ENCODE measurements around the gene THAP6.
"Not testable (repeated sequence)": the region's sequence is repeated elsewhere in the genome, so short reads cannot be mapped to it uniquely, and the experiment has no call there.

THAP6 gene

GRCh38 chr4:75525910-75526309 is 11.6 kb downstream of the THAP6 start:
- TF ChIP-seq CTCF (IDR thresholded peaks at IDR 0.05; ENCODE audit: extremely low read depth, missing control alignments), result no peak
- no peak for DNase-seq (ENCODE audit: low spot score)

- DNase-seq (ENCODE audit: low spot score), result no peak
- TF ChIP-seq CTCF (IDR thresholded peaks at IDR 0.05; ENCODE audit: extremely low read depth, missing control alignments), result no peak
Measured at GRCh38 chr4:75527482-75527881, 13.2 kb downstream of the THAP6 start.

- DNase-seq (ENCODE audit: low spot score), result no peak
- no peak for TF ChIP-seq CTCF (IDR thresholded peaks at IDR 0.05; ENCODE audit: extremely low read depth, missing control alignments)
Measured at GRCh38 chr4:75530556-75531322, 16.5 kb downstream of the THAP6 start.

- not testable (repeated sequence) for DNase-seq (ENCODE audit: low spot score)
Measured at GRCh38 chr4:75531536-75532143, 17.4 kb downstream of the THAP6 start.

- DNase-seq (ENCODE audit: low spot score), result not testable (repeated sequence)
Measured at GRCh38 chr4:75533339-75533887, 19.1 kb downstream of the THAP6 start.

GRCh38 chr4:75533926-75534325 is 19.7 kb downstream of the THAP6 start:
- not testable (repeated sequence) for DNase-seq (ENCODE audit: low spot score)

GRCh38 chr4:75537308-75537707 is 23.0 kb downstream of the THAP6 start:
- not testable (repeated sequence) for DNase-seq (ENCODE audit: low spot score)

GRCh38 chr4:75542824-75543223 is 28.6 kb downstream of the THAP6 start:
- TF ChIP-seq CTCF (IDR thresholded peaks at IDR 0.05; ENCODE audit: extremely low read depth, missing control alignments), result no peak
- no peak for DNase-seq (ENCODE audit: low spot score)

- not testable (repeated sequence) for DNase-seq (ENCODE audit: low spot score)
Measured at GRCh38 chr4:75544220-75544619, 29.9 kb downstream of the THAP6 start.

- no peak for TF ChIP-seq CTCF (IDR thresholded peaks at IDR 0.05; ENCODE audit: extremely low read depth, missing control alignments)
- DNase-seq (ENCODE audit: low spot score), result no peak
Measured at GRCh38 chr4:75544870-75545269, 30.6 kb downstream of the THAP6 start.
